NCI-H69 (cell line): Measurements from ENCODE around the gene RPS15.

Source experiments
- DNase-seq: peaks from one replicate; lab custom pipeline; 2025; lab: John Stamatoyannopoulos, UW

The RPS15 gene

GRCh38 chr19:1420590-1420989, 17.6 kb upstream of the RPS15 start:
- DNase-seq: no peak

GRCh38 chr19:1421218-1421957, 16.8 kb upstream of the RPS15 start:
- no peak for DNase-seq

GRCh38 chr19:1421958-1422305, 16.3 kb upstream of the RPS15 start:
- DNase-seq: no peak

- no peak for DNase-seq
Observed at GRCh38 chr19:1422360-1422759, 15.8 kb upstream of the RPS15 start.

- no peak for DNase-seq
Observed at GRCh38 chr19:1422943-1423342, 15.3 kb upstream of the RPS15 start.

GRCh38 chr19:1423436-1424191, 14.6 kb upstream of the RPS15 start:
- no peak for DNase-seq

- DNase-seq: peak; percentile 35
Observed at GRCh38 chr19:1424192-1424955, 13.8 kb upstream of the RPS15 start.

- DNase-seq: no peak
Observed at GRCh38 chr19:1425102-1425837, 12.9 kb upstream of the RPS15 start.

- no peak for DNase-seq
Observed at GRCh38 chr19:1425902-1426301, 12.3 kb upstream of the RPS15 start.

GRCh38 chr19:1426736-1427135, 11.5 kb upstream of the RPS15 start:
- DNase-seq: no peak

- DNase-seq: no peak
Observed at GRCh38 chr19:1427221-1427920, 10.8 kb upstream of the RPS15 start.

- no peak for DNase-seq
Observed at GRCh38 chr19:1428738-1429391, 9.3 kb upstream of the RPS15 start.

GRCh38 chr19:1429750-1430149, 8.4 kb upstream of the RPS15 start:
- no peak for DNase-seq

- no peak for DNase-seq
Observed at GRCh38 chr19:1430246-1430645, 8.0 kb upstream of the RPS15 start.

GRCh38 chr19:1431759-1432506, 6.3 kb upstream of the RPS15 start:
- no peak for DNase-seq

GRCh38 chr19:1432507-1432887, 5.7 kb upstream of the RPS15 start:
- DNase-seq: no peak

GRCh38 chr19:1433119-1434039, 4.8 kb upstream of the RPS15 start:
- no peak for DNase-seq

- DNase-seq: no peak
Observed at GRCh38 chr19:1434040-1434366, 4.2 kb upstream of the RPS15 start.

GRCh38 chr19:1434577-1435060, 3.6 kb upstream of the RPS15 start:
- no peak for DNase-seq
